Calu3 (cell line): Measurements from ENCODE around the gene KLK3. TPM values are rescaled to one million over a fixed set of nuclear protein-coding genes. Genes with fewer than 3 reads are reported as not detected.

Source experiments
- BruUV-seq: library from RNA; stranded (reverse); fragments of 400-500 nt; replicated peaks from 2 replicates; lab custom pipeline; 2021; lab: Mats Ljungman, UMichigan
- CTCF ChIA-PET: fragments of 300-600 bp; sonication (Branson Sonifier 250); formaldehyde crosslinking; loops from one replicate; lab custom pipeline; 2022; ENCODE audit warnings: antibody characterized with exemption; lab: Charles Lee
- DNase-seq: peaks from one replicate; pipeline ENCODE4 v3.0.0; 2022
- H3K27ac Mint-ChIP-seq: one replicate; pipeline ENCODE4 v1.8.0; 2022; ENCODE audit warnings: mixed read lengths; ENCODE audit not compliant: unreplicated experiment
- H3K27me3 Mint-ChIP-seq: one replicate; pipeline ENCODE4 v1.8.0; 2022; ENCODE audit warnings: mixed read lengths; ENCODE audit not compliant: unreplicated experiment
- H3K36me3 Mint-ChIP-seq: one replicate; pipeline ENCODE4 v1.8.0; 2022; ENCODE audit warnings: mild to moderate bottlenecking, moderate library complexity, mixed read lengths; ENCODE audit not compliant: insufficient read depth, unreplicated experiment
- H3K4me1 Mint-ChIP-seq: one replicate; pipeline ENCODE4 v1.8.0; 2022; ENCODE audit warnings: mild to moderate bottlenecking, low read depth, mixed read lengths; ENCODE audit not compliant: unreplicated experiment
- H3K4me3 Mint-ChIP-seq: one replicate; pipeline ENCODE4 v1.8.0; 2022; ENCODE audit warnings: mild to moderate bottlenecking, low read depth, moderate library complexity, mixed read lengths; ENCODE audit not compliant: unreplicated experiment
- H3K9me3 Mint-ChIP-seq: one replicate; pipeline ENCODE4 v1.8.0; 2022; ENCODE audit warnings: low read depth, mixed read lengths; ENCODE audit not compliant: unreplicated experiment
- intact Hi-C: fragments of 100-400 bp; cut with micrococcal nuclease; formaldehyde crosslinking; loops from one replicate; pipeline ENCODE4 v1.10.0; 2022; ENCODE audit not compliant: unreplicated experiment
- total RNA-seq: library from RNA; stranded (reverse); gene quantifications from 2 replicates; pipeline ENCODE4 v1.2.3, GENCODE V29; 2022
- TF ChIP-seq, protein P1 (sequence below): fragments of 200-600 bp; IDR thresholded peaks from one replicate; pipeline ENCODE4 v1.8.0; 2022; ENCODE audit warnings: antibody characterized with exemption; ENCODE audit not compliant: unreplicated experiment

The KLK3 gene
- total RNA-seq, 1 experiment from 2014 or later: not detected

DNA sequence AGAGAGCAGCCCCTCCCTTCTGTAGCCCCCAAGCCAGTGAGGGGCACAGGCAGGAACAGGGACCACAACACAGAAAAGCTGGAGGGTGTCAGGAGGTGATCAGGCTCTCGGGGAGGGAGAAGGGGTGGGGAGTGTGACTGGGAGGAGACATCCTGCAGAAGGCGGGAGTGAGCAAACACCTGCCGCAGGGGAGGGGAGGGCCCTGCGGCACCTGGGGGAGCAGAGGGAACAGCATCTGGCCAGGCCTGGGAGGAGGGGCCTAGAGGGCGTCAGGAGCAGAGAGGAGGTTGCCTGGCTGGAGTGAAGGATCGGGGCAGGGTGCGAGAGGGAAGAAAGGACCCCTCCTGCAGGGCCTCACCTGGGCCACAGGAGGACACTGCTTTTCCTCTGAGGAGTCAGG, 4.2 kb downstream of the KLK3 start:
- DNase-seq: no peak
- Mint-ChIP-seq H3K27me3 (no peaks in the 10 kb centered on the region), H3K27ac (no peak overlapping the region), H3K36me3 (no peaks in the 10 kb centered on the region), H3K9me3 (no peaks in the 10 kb centered on the region), H3K4me3 (no peak overlapping the region), H3K4me1 (no peaks in the 10 kb centered on the region)
- intact Hi-C loops: no loop called here
- CTCF ChIA-PET: no interaction called here
- TF ChIP-seq, protein P1, sequence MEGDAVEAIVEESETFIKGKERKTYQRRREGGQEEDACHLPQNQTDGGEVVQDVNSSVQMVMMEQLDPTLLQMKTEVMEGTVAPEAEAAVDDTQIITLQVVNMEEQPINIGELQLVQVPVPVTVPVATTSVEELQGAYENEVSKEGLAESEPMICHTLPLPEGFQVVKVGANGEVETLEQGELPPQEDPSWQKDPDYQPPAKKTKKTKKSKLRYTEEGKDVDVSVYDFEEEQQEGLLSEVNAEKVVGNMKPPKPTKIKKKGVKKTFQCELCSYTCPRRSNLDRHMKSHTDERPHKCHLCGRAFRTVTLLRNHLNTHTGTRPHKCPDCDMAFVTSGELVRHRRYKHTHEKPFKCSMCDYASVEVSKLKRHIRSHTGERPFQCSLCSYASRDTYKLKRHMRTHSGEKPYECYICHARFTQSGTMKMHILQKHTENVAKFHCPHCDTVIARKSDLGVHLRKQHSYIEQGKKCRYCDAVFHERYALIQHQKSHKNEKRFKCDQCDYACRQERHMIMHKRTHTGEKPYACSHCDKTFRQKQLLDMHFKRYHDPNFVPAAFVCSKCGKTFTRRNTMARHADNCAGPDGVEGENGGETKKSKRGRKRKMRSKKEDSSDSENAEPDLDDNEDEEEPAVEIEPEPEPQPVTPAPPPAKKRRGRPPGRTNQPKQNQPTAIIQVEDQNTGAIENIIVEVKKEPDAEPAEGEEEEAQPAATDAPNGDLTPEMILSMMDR: no peak
- BruUV-seq: no TSS peak

DNA sequence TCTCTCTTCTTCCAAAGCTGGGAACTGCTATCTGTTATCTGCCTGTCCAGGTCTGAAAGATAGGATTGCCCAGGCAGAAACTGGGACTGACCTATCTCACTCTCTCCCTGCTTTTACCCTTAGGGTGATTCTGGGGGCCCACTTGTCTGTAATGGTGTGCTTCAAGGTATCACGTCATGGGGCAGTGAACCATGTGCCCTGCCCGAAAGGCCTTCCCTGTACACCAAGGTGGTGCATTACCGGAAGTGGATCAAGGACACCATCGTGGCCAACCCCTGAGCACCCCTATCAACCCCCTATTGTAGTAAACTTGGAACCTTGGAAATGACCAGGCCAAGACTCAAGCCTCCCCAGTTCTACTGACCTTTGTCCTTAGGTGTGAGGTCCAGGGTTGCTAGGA, 5.1 kb downstream of the KLK3 start:
- TF ChIP-seq, protein P1: no peak
- CTCF ChIA-PET: no interaction called here
- H3K27me3 Mint-ChIP-seq: no peaks in the 10 kb centered on the region
- H3K27ac Mint-ChIP-seq: no peak overlapping the region
- no peaks in the 10 kb centered on the region for H3K9me3 Mint-ChIP-seq
- no peak overlapping the region for H3K4me3 Mint-ChIP-seq
- no TSS peak for BruUV-seq
- no peaks in the 10 kb centered on the region for H3K4me1 Mint-ChIP-seq
- DNase-seq: no peak
- no peaks in the 10 kb centered on the region for H3K36me3 Mint-ChIP-seq
- intact Hi-C loops: no loop called here

DNA sequence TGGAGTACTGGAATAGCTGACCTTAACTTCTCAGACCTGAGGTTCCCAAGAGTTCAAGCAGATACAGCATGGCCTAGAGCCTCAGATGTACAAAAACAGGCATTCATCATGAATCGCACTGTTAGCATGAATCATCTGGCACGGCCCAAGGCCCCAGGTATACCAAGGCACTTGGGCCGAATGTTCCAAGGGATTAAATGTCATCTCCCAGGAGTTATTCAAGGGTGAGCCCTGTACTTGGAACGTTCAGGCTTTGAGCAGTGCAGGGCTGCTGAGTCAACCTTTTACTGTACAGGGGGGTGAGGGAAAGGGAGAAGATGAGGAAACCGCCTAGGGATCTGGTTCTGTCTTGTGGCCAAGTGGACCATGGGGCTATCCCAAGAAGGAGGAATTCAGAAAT, 6.3 kb downstream of the KLK3 start:
- H3K4me1 Mint-ChIP-seq: no peaks in the 10 kb centered on the region
- no TSS peak for BruUV-seq
- CTCF ChIA-PET: no interaction called here
- no peaks in the 10 kb centered on the region for H3K9me3 Mint-ChIP-seq
- TF ChIP-seq, protein P1: no peak
- no peaks in the 10 kb centered on the region for H3K36me3 Mint-ChIP-seq
- no peak overlapping the region for H3K27ac Mint-ChIP-seq
- DNase-seq: no peak
- no peak overlapping the region for H3K4me3 Mint-ChIP-seq
- intact Hi-C loops: no loop called here
- H3K27me3 Mint-ChIP-seq: no peaks in the 10 kb centered on the region

DNA sequence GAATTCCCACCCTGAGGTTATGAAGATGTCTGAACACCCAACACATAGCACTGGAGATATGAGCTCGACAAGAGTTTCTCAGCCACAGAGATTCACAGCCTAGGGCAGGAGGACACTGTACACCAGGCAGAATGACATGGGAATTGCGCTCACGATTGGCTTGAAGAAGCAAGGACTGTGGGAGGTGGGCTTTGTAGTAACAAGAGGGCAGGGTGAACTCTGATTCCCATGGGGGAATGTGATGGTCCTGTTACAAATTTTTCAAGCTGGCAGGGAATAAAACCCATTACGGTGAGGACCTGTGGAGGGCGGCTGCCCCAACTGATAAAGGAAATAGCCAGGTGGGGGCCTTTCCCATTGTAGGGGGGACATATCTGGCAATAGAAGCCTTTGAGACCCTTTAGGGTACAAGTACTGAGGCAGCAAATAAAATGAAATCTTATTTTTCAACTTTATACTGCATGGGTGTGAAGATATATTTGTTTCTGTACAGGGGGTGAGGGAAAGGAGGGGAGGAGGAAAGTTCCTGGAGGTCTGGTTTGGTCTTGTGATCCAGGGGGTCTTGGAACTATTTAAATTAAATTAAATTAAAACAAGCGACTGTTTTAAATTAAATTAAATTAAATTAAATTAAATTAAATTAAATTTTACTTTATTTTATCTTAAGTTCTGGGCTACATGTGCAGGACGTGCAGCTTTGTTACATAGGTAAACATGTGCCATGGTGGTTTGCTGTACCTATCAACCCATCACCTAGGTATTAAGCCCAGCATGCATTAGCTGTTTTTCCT, 7.0 kb downstream of the KLK3 start:
- DNase-seq: no peak
- Mint-ChIP-seq H3K4me1 (no peaks in the 10 kb centered on the region), H3K27me3 (no peaks in the 10 kb centered on the region), H3K9me3 (no peaks in the 10 kb centered on the region), H3K4me3 (no peak overlapping the region), H3K27ac (no peak overlapping the region), H3K36me3 (no peaks in the 10 kb centered on the region)
- BruUV-seq: no TSS peak
- CTCF ChIA-PET: no interaction called here
- intact Hi-C loops: no loop called here
- TF ChIP-seq, protein P1: no peak
